ENCODE measurements around the gene PPFIA2. TPM values are rescaled to one million over a fixed set of nuclear protein-coding genes. Genes with fewer than 3 reads are reported as not detected.

Gene PPFIA2
- total RNA-seq, 4 donors from 2014 or later = 0.81 to 25.2 (median 4.9) TPM

DNA sequence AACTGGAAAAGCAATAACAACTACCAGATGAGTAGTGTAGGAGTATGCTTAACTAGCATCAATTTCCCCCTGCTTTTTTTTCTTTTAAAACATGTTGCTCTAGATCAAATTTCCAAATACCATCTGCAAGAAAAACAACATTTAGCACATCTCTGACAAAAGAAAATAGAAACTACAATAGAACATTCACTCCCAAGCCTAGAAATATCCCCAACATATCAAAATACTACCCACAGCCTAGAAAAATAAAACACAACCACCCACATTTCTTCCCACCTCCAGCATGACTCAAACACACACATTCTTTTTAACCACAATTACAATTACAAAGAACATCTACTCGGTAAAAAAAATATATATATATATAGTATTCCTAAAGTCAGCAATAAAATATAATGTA lies 120.0 kb downstream of the PPFIA2 start:
- Histone ChIP-seq H3K4me1 (no peaks in the 10 kb centered on the region), H3K36me3 (no peaks in the 10 kb centered on the region), H3K9me3 (no peaks in the 10 kb centered on the region), H3K27ac (no peak overlapping the region), H3K27me3 (no peaks in the 10 kb centered on the region), H3K4me3 (no peak overlapping the region)
- ATAC-seq = no peak
- 42 to 67% methylated on average over 1 of the region's 1 CpG for WGBS, 2 donors (ENCODE audit: low coverage in 1 of 2)
- TF ChIP-seq EP300 (IDR thresholded peaks at IDR 0.05) (no peak), POLR2A (IDR thresholded peaks at IDR 0.05) (no peak), POLR2AphosphoS5 (IDR thresholded peaks at IDR 0.05) (no peak)
- TF ChIP-seq, protein P1, sequence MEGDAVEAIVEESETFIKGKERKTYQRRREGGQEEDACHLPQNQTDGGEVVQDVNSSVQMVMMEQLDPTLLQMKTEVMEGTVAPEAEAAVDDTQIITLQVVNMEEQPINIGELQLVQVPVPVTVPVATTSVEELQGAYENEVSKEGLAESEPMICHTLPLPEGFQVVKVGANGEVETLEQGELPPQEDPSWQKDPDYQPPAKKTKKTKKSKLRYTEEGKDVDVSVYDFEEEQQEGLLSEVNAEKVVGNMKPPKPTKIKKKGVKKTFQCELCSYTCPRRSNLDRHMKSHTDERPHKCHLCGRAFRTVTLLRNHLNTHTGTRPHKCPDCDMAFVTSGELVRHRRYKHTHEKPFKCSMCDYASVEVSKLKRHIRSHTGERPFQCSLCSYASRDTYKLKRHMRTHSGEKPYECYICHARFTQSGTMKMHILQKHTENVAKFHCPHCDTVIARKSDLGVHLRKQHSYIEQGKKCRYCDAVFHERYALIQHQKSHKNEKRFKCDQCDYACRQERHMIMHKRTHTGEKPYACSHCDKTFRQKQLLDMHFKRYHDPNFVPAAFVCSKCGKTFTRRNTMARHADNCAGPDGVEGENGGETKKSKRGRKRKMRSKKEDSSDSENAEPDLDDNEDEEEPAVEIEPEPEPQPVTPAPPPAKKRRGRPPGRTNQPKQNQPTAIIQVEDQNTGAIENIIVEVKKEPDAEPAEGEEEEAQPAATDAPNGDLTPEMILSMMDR (IDR thresholded peaks at IDR 0.05) = no peak

DNA sequence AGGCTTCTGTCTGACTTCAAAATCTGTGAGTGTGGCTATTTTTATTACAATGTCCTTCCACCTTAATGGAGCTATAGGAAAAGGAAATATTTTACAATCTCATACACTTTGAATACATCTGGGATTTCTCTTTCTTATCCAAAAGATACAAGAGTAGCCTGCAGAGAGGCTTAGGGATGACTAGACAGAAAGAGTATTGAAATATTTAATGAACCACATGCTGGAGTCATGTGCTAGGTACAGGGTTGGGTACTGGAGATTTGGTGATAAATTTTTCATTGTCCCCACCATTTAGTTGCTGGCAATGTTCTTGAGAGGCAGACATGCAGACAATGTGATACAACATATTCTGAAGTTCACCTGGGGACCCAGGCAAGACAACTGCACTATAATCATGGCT lies 126.0 kb downstream of the PPFIA2 start:
- no peaks in the 10 kb centered on the region for H3K36me3 ChIP-seq
- H3K4me3 ChIP-seq = no peak overlapping the region
- H3K4me1 ChIP-seq = no peaks in the 10 kb centered on the region
- no peak overlapping the region for H3K27ac ChIP-seq
- no peaks in the 10 kb centered on the region for H3K9me3 ChIP-seq
- H3K27me3 ChIP-seq = no peaks in the 10 kb centered on the region
- TF ChIP-seq POLR2AphosphoS5 (IDR thresholded peaks at IDR 0.05) = no peak
- TF ChIP-seq EP300 (IDR thresholded peaks at IDR 0.05) = no peak
- TF ChIP-seq POLR2A (IDR thresholded peaks at IDR 0.05) = no peak
- TF ChIP-seq, protein P1 (IDR thresholded peaks at IDR 0.05) = no peak
- no peak for ATAC-seq

DNA sequence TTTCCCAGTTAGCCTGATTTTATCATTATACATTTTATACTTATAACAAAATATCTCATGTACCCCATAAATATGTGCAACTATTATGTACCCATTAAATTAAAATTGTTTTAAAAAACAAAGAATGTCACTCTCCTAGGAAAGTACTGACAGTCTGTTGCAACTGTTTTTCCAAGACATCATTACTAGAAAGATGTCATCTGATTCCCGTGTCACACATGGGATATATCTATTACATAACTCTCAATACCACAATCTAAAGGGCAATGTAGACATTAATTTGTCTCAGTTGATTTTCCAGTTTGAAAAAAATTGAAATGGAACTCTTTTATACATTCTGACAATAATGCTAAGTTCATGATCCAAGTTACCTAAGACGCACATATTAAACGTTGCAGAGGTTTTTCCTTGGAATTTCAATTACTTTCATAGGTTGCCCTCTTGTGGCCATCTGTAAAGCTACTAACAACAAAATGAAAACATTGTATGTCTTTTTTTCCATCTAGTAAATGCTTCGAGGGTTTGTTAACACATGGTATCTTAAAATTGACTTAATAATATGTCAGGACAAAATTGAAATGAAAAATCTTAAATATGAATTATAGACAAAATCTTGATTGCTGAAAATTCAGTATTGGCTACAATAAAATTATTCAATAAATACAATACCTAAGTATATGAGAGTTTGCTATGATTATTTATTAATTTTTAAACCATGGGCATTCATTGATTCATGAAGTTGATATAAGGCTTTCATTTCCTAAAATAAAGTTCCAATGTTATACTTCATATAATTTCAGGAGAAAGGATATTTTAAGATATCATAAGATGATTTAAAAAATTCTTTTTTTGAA lies 131.6 kb downstream of the PPFIA2 start:
- WGBS, 2 donors (ENCODE audit: low coverage in 1 of 2) = 10 to 13% methylated on average over 4 of the region's 4 CpGs
- no peaks in the 10 kb centered on the region for H3K27me3 ChIP-seq
- no peaks in the 10 kb centered on the region for H3K36me3 ChIP-seq
- no peaks in the 10 kb centered on the region for H3K9me3 ChIP-seq
- H3K27ac ChIP-seq = no peak overlapping the region
- no peaks in the 10 kb centered on the region for H3K4me1 ChIP-seq
- H3K4me3 ChIP-seq = no peak overlapping the region
- TF ChIP-seq EP300 (IDR thresholded peaks at IDR 0.05) (no peak), POLR2AphosphoS5 (IDR thresholded peaks at IDR 0.05) (no peak), POLR2A (IDR thresholded peaks at IDR 0.05) (no peak)
- TF ChIP-seq, protein P1 (IDR thresholded peaks at IDR 0.05) = peak; percentile 17 to 61 (median 50)
- ATAC-seq = no peak

DNA sequence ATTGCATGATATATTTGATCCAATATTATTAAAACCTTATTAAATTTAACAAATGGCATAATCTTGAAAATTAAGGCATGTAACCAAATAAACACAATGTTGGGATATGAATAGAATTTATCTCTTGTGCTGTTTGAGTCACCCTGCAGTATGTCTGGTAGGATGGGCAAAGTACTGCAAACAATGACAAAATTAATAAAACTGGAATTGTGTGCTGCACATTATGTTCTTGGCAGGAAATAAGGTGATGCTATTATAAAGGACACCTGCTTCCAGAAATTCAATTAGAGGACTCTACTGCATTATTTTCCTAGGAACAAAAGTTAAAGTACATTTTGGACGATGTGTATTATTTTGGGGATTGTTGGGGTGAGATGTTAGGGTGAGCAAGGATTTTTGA lies 132.7 kb downstream of the PPFIA2 start:
- Histone ChIP-seq H3K27me3 (no peaks in the 10 kb centered on the region), H3K4me3 (no peak overlapping the region), H3K36me3 (no peaks in the 10 kb centered on the region), H3K9me3 (no peaks in the 10 kb centered on the region), H3K4me1 (no peaks in the 10 kb centered on the region), H3K27ac (no peak overlapping the region)
- 25 to 55% methylated on average over 1 of the region's 1 CpG for WGBS, 2 donors (ENCODE audit: low coverage in 1 of 2)
- no peak for ATAC-seq
- TF ChIP-seq POLR2AphosphoS5 (IDR thresholded peaks at IDR 0.05) (no peak), POLR2A (IDR thresholded peaks at IDR 0.05) (no peak), EP300 (IDR thresholded peaks at IDR 0.05) (no peak)
- TF ChIP-seq, protein P1 (IDR thresholded peaks at IDR 0.05) = no peak

DNA sequence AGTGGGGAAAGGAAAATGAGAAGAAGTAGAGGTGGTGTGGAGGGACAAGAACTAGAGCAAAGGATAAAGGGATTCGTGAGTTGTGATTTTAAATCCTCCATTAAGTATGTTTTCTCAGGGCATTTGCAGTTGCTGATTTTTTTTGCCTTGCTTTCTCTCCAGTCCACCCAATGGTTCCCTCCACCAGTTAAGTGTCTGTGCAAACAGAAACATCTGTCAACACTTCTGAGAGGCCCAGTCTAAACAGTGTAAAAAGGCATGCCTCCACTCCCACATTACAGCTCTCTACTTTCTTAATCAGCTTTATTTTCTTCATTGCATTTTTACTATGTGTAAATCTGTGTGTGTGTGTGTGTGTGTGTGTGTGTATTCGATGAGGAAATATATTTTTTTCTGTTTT lies 141.2 kb downstream of the PPFIA2 start:
- H3K4me3 ChIP-seq = no peak overlapping the region
- H3K27ac ChIP-seq = no peak overlapping the region
- H3K36me3 ChIP-seq = no peaks in the 10 kb centered on the region
- no peaks in the 10 kb centered on the region for H3K9me3 ChIP-seq
- WGBS, 2 donors (ENCODE audit: low coverage in 1 of 2) = 28 to 44% methylated on average over 2 of the region's 2 CpGs
- no peak for TF ChIP-seq EP300 (IDR thresholded peaks at IDR 0.05)
- TF ChIP-seq, protein P1 (IDR thresholded peaks at IDR 0.05) = no peak
- TF ChIP-seq POLR2A (IDR thresholded peaks at IDR 0.05) = no peak
- TF ChIP-seq POLR2AphosphoS5 (IDR thresholded peaks at IDR 0.05) = no peak
- ATAC-seq = no peak
- no peaks in the 10 kb centered on the region for H3K27me3 ChIP-seq
- no peaks in the 10 kb centered on the region for H3K4me1 ChIP-seq
